Adipocyte (in vitro differentiated cells): ENCODE results near the gene DDC.
A peak's percentile ranks its signal among the peaks of the same experiment; 100 is the strongest.

ENCODE experiments used
- DNase-seq: peaks from one replicate; pipeline ENCODE4 v3.0.0-alpha.2; 2015; ENCODE audit warnings: low read depth
- H3K27me3 ChIP-seq: replicated peaks from 2 replicates; pipeline ENCODE4 v1.7.0; 2013; ENCODE audit warnings: mild to moderate bottlenecking, low read length, moderate library complexity; ENCODE audit not compliant: control insufficient read depth, insufficient read depth
- H3K36me3 ChIP-seq: 2 replicates; pipeline ENCODE4 v1.7.0; 2013; ENCODE audit warnings: low read length, mild to moderate bottlenecking, moderate library complexity; ENCODE audit not compliant: control insufficient read depth, insufficient read depth, severe bottlenecking
- H3K4me1 ChIP-seq: 2 replicates; pipeline ENCODE4 v1.7.0; 2013; ENCODE audit warnings: mild to moderate bottlenecking, low read length, moderate library complexity; ENCODE audit not compliant: control insufficient read depth, insufficient read depth
- H3K4me3 ChIP-seq: 2 replicates; pipeline ENCODE4 v1.7.0; 2013; ENCODE audit warnings: mild to moderate bottlenecking, low read length, moderate library complexity
- H3K9ac ChIP-seq: 2 replicates; pipeline ENCODE4 v1.7.0; 2013; ENCODE audit warnings: mild to moderate bottlenecking, low read length, moderate library complexity
- H3K9me3 ChIP-seq: 2 replicates; pipeline ENCODE4 v1.7.0; 2013; ENCODE audit warnings: mild to moderate bottlenecking, low read length, moderate library complexity; ENCODE audit not compliant: control insufficient read depth

Gene DDC

GRCh38 chr7:50509459-50509858, 55.7 kb downstream of the DDC start:
- H3K27me3 ChIP-seq = peaks cover 5% of the 10 kb centered on the region
- no peak overlapping the region for H3K4me3 ChIP-seq
- no peaks in the 10 kb centered on the region for H3K36me3 ChIP-seq
- peaks cover 15% of the 10 kb centered on the region for H3K4me1 ChIP-seq
- H3K9ac ChIP-seq = no peak overlapping the region
- H3K9me3 ChIP-seq = no peaks in the 10 kb centered on the region
- DNase-seq = no peak

DNA sequence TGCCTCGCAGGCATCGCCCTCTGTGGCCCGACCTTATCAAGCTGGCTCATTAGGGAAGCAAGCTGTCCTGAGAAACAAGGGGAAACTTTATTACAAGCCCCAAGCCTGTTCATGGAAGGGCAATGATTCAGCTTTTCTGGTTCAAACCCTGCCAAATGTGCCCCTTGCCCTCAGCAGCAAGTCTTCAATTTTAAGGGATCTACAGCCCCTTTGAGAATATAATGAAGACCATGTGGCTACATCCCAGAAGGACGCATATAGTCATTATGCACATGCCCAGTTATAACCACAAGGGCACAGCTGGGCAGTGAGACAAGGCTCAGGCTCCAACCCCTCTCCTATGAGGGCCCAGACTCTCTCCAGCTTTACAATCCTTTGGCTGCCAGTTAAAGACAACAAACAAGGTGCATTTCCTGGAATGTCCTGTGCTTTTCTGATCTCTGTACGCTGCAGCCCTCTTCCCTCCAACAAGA, 56.7 kb downstream of the DDC start:
- no peak overlapping the region for H3K9ac ChIP-seq
- peaks cover 21% of the 10 kb centered on the region for H3K4me1 ChIP-seq
- no peaks in the 10 kb centered on the region for H3K9me3 ChIP-seq
- H3K36me3 ChIP-seq = no peaks in the 10 kb centered on the region
- DNase-seq = peak; percentile 20
- H3K4me3 ChIP-seq = no peak overlapping the region
- no peaks in the 10 kb centered on the region for H3K27me3 ChIP-seq

- Histone ChIP-seq H3K4me3 (no peak overlapping the region), H3K36me3 (no peaks in the 10 kb centered on the region), H3K9me3 (no peaks in the 10 kb centered on the region), H3K4me1 (peaks cover 26% of the 10 kb centered on the region), H3K9ac (no peak overlapping the region), H3K27me3 (no peaks in the 10 kb centered on the region)
- no peak for DNase-seq
These were observed 57.2 kb downstream of the DDC start for GRCh38 chr7:50507898-50508470.

GRCh38 chr7:50505553-50506210, 59.5 kb downstream of the DDC start:
- H3K4me3 ChIP-seq = no peak overlapping the region
- no peak overlapping the region for H3K9ac ChIP-seq
- no peaks in the 10 kb centered on the region for H3K27me3 ChIP-seq
- H3K9me3 ChIP-seq = no peaks in the 10 kb centered on the region
- DNase-seq = no peak
- no peaks in the 10 kb centered on the region for H3K36me3 ChIP-seq
- H3K4me1 ChIP-seq = peaks cover 44% of the 10 kb centered on the region

DNA sequence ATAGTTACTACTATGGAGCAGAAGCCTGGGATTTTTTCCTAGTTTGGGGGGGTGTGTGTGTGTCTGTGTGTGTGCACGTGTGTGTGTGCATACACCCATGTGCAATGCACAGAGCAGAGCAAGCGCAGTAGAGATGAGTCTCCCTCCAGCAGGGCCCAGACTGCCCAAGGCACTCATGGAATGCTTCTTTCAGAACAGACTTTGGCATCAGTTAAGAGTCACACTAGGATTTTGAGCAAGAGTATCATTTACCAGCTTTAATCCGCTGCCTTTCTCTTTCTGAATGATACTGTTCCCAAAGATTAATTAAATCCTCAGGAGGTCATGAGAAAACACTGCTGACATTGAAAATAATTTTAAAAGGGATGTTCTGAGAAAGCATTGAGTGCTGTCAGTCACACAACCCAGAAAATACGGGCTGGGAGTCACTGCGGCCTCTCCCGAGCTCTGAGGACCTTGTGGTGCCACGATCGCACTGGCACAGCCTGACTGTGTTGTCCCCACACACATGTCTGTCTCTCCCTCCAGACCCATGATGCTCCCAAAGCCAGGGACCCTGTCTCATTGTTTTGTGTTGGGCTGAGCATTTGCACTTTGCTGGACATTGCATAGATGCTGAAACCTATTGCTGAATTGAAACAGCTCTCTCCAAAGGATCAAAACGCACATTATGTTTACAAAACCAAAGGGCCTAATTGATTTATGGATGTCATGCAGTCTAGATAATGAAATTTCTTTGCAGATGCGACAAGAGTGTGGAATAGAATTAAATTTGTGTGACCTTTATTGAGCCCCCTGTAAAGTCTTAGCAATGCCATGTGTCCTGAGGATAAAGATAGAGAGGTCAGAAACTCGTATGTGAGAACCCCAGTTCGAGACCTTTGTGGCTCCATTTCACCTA, 60.3 kb downstream of the DDC start:
- DNase-seq = peak; percentile 83

DNA sequence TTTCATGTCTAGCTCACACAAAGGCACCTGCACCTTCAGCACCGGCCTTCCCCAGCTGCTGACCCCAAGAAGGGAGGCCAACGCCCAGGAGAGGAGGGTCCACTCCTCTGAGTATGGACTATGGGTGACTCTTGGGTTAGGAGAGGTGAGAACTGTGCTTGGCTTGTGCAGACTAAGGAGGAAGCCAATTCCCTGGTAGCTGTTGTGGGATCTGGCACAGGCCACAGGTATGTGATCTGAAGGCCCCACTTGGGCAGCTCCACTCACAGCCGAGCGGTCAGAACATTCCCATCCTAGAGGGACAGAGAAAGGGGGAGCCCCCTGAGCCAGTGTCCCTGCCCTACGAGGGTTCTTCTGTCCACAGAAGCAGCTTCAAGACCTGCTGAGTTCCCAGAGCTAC, 62.3 kb downstream of the DDC start:
- DNase-seq = peak; percentile 24
- H3K9me3 ChIP-seq = no peaks in the 10 kb centered on the region

More for the DNA sequence above, 60.3 kb downstream of the DDC start:
- no peaks in the 10 kb centered on the region for H3K36me3 ChIP-seq
- H3K4me1 ChIP-seq = peaks cover 44% of the 10 kb centered on the region
- no peak overlapping the region for H3K9ac ChIP-seq
- no peaks in the 10 kb centered on the region for H3K9me3 ChIP-seq
- no peaks in the 10 kb centered on the region for H3K27me3 ChIP-seq
- H3K4me3 ChIP-seq = no peak overlapping the region

GRCh38 chr7:50502001-50502684, 63.1 kb downstream of the DDC start:
- peak; percentile 96 for DNase-seq

More for the DNA sequence above, 62.3 kb downstream of the DDC start:
- H3K27me3 ChIP-seq = no peaks in the 10 kb centered on the region
- peak overlapping the region; percentile 76 for H3K9ac ChIP-seq
- peaks cover 45% of the 10 kb centered on the region for H3K4me1 ChIP-seq
- peak overlapping the region; percentile 35 for H3K4me3 ChIP-seq
- H3K36me3 ChIP-seq = no peaks in the 10 kb centered on the region

DNA sequence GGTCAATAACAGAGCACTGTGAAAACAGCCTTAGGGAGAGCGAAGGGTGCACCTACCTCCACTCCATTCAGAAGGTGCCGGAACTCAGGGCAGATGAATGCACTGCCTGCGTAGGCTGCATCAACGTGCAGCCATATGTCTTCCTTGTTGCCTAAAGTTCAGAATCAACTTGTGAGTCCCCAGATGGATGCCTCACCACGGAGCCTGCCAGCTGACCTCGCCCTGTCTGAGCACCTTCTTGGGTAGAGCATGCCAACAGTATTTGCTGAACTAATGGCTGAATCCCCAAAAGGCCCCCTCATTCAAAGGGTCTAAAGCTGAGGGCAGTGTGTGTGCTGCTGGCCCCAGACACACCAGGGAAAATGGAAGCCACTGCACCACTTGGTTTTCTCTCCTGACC, 66.1 kb downstream of the DDC start:
- DNase-seq = no peak
- Histone ChIP-seq H3K36me3 (no peaks in the 10 kb centered on the region), H3K4me1 (peaks cover 62% of the 10 kb centered on the region), H3K9ac (no peak overlapping the region), H3K4me3 (no peak overlapping the region), H3K27me3 (no peaks in the 10 kb centered on the region), H3K9me3 (no peaks in the 10 kb centered on the region)

More at GRCh38 chr7:50502001-50502684, 63.1 kb downstream of the DDC start:
- H3K9me3 ChIP-seq = no peaks in the 10 kb centered on the region
- H3K4me1 ChIP-seq = peaks cover 52% of the 10 kb centered on the region
- peak overlapping the region; percentile 76 for H3K9ac ChIP-seq
- H3K27me3 ChIP-seq = no peaks in the 10 kb centered on the region
- no peaks in the 10 kb centered on the region for H3K36me3 ChIP-seq
- peak overlapping the region; percentile 35 for H3K4me3 ChIP-seq

- DNase-seq = peak; percentile 80
- H3K9ac ChIP-seq = no peak overlapping the region
- peak overlapping the region; percentile 19 for H3K4me3 ChIP-seq
- no peaks in the 10 kb centered on the region for H3K36me3 ChIP-seq
- peaks cover 5% of the 10 kb centered on the region for H3K27me3 ChIP-seq
- H3K4me1 ChIP-seq = peaks cover 51% of the 10 kb centered on the region
- no peaks in the 10 kb centered on the region for H3K9me3 ChIP-seq
These were observed 67.2 kb downstream of the DDC start for GRCh38 chr7:50497968-50498367.

- Histone ChIP-seq H3K4me1 (peaks cover 45% of the 10 kb centered on the region), H3K9ac (peak overlapping the region; percentile 28), H3K9me3 (no peaks in the 10 kb centered on the region), H3K27me3 (peaks cover 13% of the 10 kb centered on the region), H3K4me3 (peak overlapping the region; percentile 19), H3K36me3 (no peaks in the 10 kb centered on the region)
- DNase-seq = peak; percentile 89
These were observed 68.0 kb downstream of the DDC start for GRCh38 chr7:50497068-50497642.
